BE2C (cell line): ENCODE data around the gene NEK11.
A peak's percentile ranks its signal among the peaks of the same experiment; 100 is the strongest.

Experiments
- DNase-seq: peaks from one replicate; pipeline ENCODE4 v3.0.0-alpha.2; 2020
- H3K27me3 ChIP-seq: fragments of 250-450 bp; sonication (Bioruptor Pico); 2 replicates; pipeline ENCODE4 v1.5.1; 2020; ENCODE audit warnings: mild to moderate bottlenecking
- H3K36me3 ChIP-seq: fragments of 250-450 bp; sonication (Bioruptor Pico); 2 replicates; pipeline ENCODE4 v1.5.1; 2020; ENCODE audit warnings: mild to moderate bottlenecking
- H3K4me1 ChIP-seq: fragments of 250-450 bp; sonication (Bioruptor Pico); 2 replicates; pipeline ENCODE4 v1.5.1; 2020
- H3K4me3 ChIP-seq: 2 replicates; pipeline ENCODE4 v1.5.1; 2011; ENCODE audit warnings: low read depth, low read length
- H3K9me3 ChIP-seq: fragments of 250-450 bp; sonication (Bioruptor Pico); 2 replicates; pipeline ENCODE4 v1.5.1; 2020
- CTCF ChIP-seq: IDR thresholded peaks from 2 replicates; pipeline ENCODE4 v1.5.1; 2012; ENCODE audit warnings: mild to moderate bottlenecking, low read depth, low read length

Gene NEK11

GRCh38 chr3:131178710-131179375 lies 152.2 kb downstream of the NEK11 start:
- no peaks in the 10 kb centered on the region for H3K27me3 ChIP-seq
- H3K4me3 ChIP-seq, result no peak overlapping the region
- H3K4me1 ChIP-seq, result peaks cover 9% of the 10 kb centered on the region; the same call in 1 of the 2 replicates
- no peak for TF ChIP-seq CTCF
- DNase-seq, result no peak
- H3K9me3 ChIP-seq, result no peaks in the 10 kb centered on the region
- no peaks in the 10 kb centered on the region for H3K36me3 ChIP-seq

GRCh38 chr3:131192701-131193100 lies 166.0 kb downstream of the NEK11 start:
- Histone ChIP-seq H3K4me1 (no peaks in the 10 kb centered on the region), H3K27me3 (no peaks in the 10 kb centered on the region), H3K36me3 (no peaks in the 10 kb centered on the region), H3K4me3 (no peak overlapping the region), H3K9me3 (no peaks in the 10 kb centered on the region)
- no peak for DNase-seq
- TF ChIP-seq CTCF, result no peak

- TF ChIP-seq CTCF, result peak; percentile 46
- Histone ChIP-seq H3K9me3 (no peaks in the 10 kb centered on the region), H3K4me3 (no peak overlapping the region), H3K27me3 (no peaks in the 10 kb centered on the region), H3K4me1 (no peaks in the 10 kb centered on the region), H3K36me3 (no peaks in the 10 kb centered on the region)
- no peak for DNase-seq
Measured at GRCh38 chr3:131193641-131194238, 167.1 kb downstream of the NEK11 start.

GRCh38 chr3:131194816-131195215 lies 168.1 kb downstream of the NEK11 start:
- no peaks in the 10 kb centered on the region for H3K36me3 ChIP-seq
- no peak for DNase-seq
- no peak for TF ChIP-seq CTCF
- H3K4me1 ChIP-seq, result no peaks in the 10 kb centered on the region
- no peak overlapping the region for H3K4me3 ChIP-seq
- no peaks in the 10 kb centered on the region for H3K9me3 ChIP-seq
- H3K27me3 ChIP-seq, result no peaks in the 10 kb centered on the region

GRCh38 chr3:131200636-131201199 lies 174.0 kb downstream of the NEK11 start:
- TF ChIP-seq CTCF, result no peak
- Histone ChIP-seq H3K4me1 (no peaks in the 10 kb centered on the region), H3K36me3 (no peaks in the 10 kb centered on the region), H3K27me3 (no peaks in the 10 kb centered on the region), H3K4me3 (no peak overlapping the region), H3K9me3 (no peaks in the 10 kb centered on the region; the same call in none of the 2 replicates)
- DNase-seq, result no peak

GRCh38 chr3:131216330-131216729 lies 189.7 kb downstream of the NEK11 start:
- no peaks in the 10 kb centered on the region for H3K36me3 ChIP-seq
- peaks cover 2% of the 10 kb centered on the region; the same call in 1 of the 2 replicates for H3K27me3 ChIP-seq
- TF ChIP-seq CTCF, result no peak
- no peak for DNase-seq
- H3K9me3 ChIP-seq, result no peaks in the 10 kb centered on the region
- H3K4me3 ChIP-seq, result no peak overlapping the region
- 0 out of 2 replicates have a peak, but pooled peaks cover 4% of the 10 kb centered on the region for H3K4me1 ChIP-seq
